Measurements from ENCODE around the gene RFX2.
"Not testable (repeated sequence)": the region's sequence is repeated elsewhere in the genome, so short reads cannot be mapped to it uniquely, and the experiment has no call there.

The RFX2 gene

DNA sequence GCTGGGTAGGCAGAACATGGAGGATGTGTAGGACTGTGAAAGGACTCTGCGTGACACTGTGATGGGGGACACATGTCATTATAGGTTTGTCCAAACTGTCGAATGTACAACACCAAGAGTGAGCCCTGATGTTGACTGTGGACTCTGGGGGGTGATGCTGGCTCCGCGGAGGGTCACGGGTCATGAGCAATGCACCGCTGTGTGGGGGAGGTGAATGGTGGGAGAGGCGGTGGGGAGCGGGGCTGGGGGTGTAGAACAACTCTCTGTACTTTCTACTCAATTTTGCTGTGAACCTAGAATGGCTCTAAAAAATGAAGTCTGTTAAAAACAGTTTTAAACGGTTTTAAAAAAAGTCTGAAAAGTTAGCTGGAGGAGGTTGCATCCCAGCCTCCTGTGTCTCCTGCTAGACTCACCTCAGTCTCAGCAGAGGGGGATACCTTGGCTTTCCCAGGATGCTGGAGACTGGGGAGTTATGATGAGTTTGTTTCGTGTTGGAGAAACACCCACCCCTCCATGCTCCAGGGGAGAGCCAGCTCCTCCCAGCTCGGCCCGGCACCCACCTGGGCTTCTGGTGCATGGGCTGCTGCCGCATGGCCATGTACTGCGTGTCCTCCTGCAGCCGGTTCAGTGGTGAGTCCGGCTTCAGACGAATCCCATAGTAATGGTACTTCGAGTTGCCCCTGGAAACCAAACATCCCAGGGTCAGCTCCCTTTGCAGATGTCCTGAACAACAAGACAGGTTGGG is 97.7 kb downstream of the RFX2 start:
- H3K27ac ChIP-seq: no peak overlapping the region
- no peak overlapping the region for H3K4me3 ChIP-seq
- TF ChIP-seq, protein P1, sequence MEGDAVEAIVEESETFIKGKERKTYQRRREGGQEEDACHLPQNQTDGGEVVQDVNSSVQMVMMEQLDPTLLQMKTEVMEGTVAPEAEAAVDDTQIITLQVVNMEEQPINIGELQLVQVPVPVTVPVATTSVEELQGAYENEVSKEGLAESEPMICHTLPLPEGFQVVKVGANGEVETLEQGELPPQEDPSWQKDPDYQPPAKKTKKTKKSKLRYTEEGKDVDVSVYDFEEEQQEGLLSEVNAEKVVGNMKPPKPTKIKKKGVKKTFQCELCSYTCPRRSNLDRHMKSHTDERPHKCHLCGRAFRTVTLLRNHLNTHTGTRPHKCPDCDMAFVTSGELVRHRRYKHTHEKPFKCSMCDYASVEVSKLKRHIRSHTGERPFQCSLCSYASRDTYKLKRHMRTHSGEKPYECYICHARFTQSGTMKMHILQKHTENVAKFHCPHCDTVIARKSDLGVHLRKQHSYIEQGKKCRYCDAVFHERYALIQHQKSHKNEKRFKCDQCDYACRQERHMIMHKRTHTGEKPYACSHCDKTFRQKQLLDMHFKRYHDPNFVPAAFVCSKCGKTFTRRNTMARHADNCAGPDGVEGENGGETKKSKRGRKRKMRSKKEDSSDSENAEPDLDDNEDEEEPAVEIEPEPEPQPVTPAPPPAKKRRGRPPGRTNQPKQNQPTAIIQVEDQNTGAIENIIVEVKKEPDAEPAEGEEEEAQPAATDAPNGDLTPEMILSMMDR (IDR thresholded peaks at IDR 0.05): no peak
- DNase-seq (ENCODE audit: low spot score): no peak

- no peak for DNase-seq (ENCODE audit: low spot score)
- Histone ChIP-seq H3K4me3 (no peak overlapping the region), H3K27ac (no peak overlapping the region)
- TF ChIP-seq, protein P1 (IDR thresholded peaks at IDR 0.05): no peak
These were observed 98.5 kb downstream of the RFX2 start for GRCh38 chr19:6011794-6012193.

- no peak for DNase-seq (ENCODE audit: low spot score)
- TF ChIP-seq, protein P1 (IDR thresholded peaks at IDR 0.05): no peak
These were observed 99.1 kb downstream of the RFX2 start for GRCh38 chr19:6011206-6011605.

DNA sequence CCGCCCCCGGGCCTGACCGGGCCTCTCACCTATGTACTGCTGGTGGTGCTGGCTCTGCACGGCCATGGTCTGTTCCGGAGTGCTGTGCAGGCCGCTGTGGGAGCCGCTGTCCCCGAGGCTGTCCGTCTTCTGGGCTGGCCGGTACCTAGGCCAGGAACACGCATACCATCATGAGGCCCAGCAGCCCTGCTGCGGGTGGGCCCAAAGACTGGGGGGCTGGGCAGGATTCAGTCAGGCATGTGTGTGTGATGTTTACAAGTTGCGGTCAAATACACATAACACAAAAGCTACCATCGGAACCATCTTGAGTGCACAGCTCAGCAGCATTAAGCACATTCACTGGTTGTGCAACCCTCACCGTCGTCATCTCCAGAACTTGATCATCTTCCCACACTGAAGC is 100.2 kb downstream of the RFX2 start:
- no peak overlapping the region for H3K4me3 ChIP-seq
- DNase-seq (ENCODE audit: low spot score): no peak
- TF ChIP-seq, protein P1 (IDR thresholded peaks at IDR 0.05): no peak
- H3K27ac ChIP-seq: no peak overlapping the region

More at GRCh38 chr19:6011206-6011605, 99.1 kb downstream of the RFX2 start:
- no peak overlapping the region for H3K4me3 ChIP-seq
- no peak overlapping the region for H3K27ac ChIP-seq

DNA sequence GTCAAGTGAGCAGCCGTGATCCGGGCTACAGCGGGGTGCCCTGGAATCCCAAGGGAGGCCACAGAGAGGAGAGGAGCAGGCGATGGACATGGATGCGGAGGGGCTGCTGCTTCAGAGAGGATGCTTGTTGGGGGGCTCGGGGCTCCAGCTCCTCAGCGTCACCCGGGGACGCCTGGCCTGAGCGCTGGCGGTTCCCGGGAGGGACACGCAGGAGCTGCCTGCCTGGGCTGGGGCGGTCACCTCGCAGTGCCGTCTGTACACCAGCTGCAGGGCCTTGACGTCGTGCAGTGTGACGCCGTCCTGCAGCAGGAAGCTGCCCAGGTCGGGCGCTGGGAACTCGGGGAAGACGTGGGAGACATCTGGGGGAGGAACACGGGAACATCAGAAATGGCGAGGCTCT is 102.4 kb downstream of the RFX2 start:
- Histone ChIP-seq H3K27ac (no peak overlapping the region), H3K4me3 (no peak overlapping the region)
- TF ChIP-seq, protein P1 (IDR thresholded peaks at IDR 0.05): no peak
- no peak for DNase-seq (ENCODE audit: low spot score)

DNA sequence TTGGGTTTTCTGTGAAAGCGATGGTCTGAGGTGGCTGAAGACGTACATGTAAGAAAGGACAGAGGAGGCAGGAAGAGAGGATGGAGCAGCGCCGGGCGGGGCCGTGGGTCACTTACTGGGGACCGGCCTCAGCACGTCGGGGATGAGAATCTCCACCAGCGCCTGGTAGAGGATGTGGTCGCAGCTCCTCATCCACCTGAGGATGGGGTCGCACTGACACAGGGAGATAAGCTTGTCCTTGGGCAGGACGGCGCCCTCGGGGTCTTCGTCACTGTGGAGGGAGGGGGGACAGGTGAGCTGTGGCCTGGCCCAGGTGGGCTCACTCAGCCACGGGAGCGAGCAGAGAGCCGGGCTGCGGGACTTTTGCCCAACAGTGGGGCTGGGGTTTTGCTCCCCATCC is 103.4 kb downstream of the RFX2 start:
- TF ChIP-seq, protein P1 (IDR thresholded peaks at IDR 0.05): no peak

GRCh38 chr19:6006070-6006446 is 104.2 kb downstream of the RFX2 start:
- not testable (repeated sequence) for H3K27ac ChIP-seq; DNase-seq (ENCODE audit: low spot score); H3K4me3 ChIP-seq

More for the DNA sequence above, 103.4 kb downstream of the RFX2 start:
- no peak overlapping the region for H3K4me3 ChIP-seq
- H3K27ac ChIP-seq: no peak overlapping the region
- DNase-seq (ENCODE audit: low spot score): no peak
